SK-N-SH treated with all-trans-retinoic acid at 6 μM for 48 hours (cell line): ENCODE results near the gene RTN4R.

ENCODE experiments used
- ARNTL ChIP-seq: fragments of 450-650 bp; formaldehyde crosslinking; IDR thresholded peaks from 2 replicates; pipeline ENCODE4 v1.5.0; 2020; ENCODE audit warnings: low read depth, mild to moderate bottlenecking, moderate library complexity, borderline replicate concordance
- CSDC2 ChIP-seq: fragments of 250-450 bp; sonication (Bioruptor Pico); IDR thresholded peaks from 2 replicates; pipeline ENCODE4 v1.5.0; 2020; ENCODE audit warnings: mild to moderate bottlenecking, moderate library complexity
- ESRRG ChIP-seq: fragments of 250-450 bp; sonication (Bioruptor Pico); IDR thresholded peaks from 2 replicates; pipeline ENCODE4 v1.6.1; 2021; ENCODE audit warnings: mild to moderate bottlenecking
- GLIS3 ChIP-seq: fragments of 250-450 bp; sonication (Bioruptor Pico); IDR thresholded peaks from 2 replicates; pipeline ENCODE4 v1.5.0; 2020; ENCODE audit warnings: mild to moderate bottlenecking, moderate library complexity
- PPARA ChIP-seq: fragments of 250-450 bp; sonication (Bioruptor Pico); IDR thresholded peaks from 2 replicates; pipeline ENCODE4 v1.5.0; 2020; ENCODE audit warnings: mild to moderate bottlenecking, borderline replicate concordance
- RARB ChIP-seq: fragments of 250-450 bp; sonication (Bioruptor Pico); IDR thresholded peaks from 2 replicates; pipeline ENCODE4 v1.8.0; 2021; ENCODE audit warnings: mild to moderate bottlenecking, moderate library complexity
- ZFP3 ChIP-seq: fragments of 250-450 bp; sonication (Bioruptor Pico); IDR thresholded peaks from 2 replicates; pipeline ENCODE4 v1.5.0; 2020; ENCODE audit warnings: mild to moderate bottlenecking, moderate library complexity
- ZFP30 ChIP-seq: fragments of 450-650 bp; formaldehyde crosslinking; IDR thresholded peaks from 2 replicates; pipeline ENCODE4 v1.5.0; 2022; ENCODE audit warnings: mild to moderate bottlenecking, moderate library complexity
- ZNF70 ChIP-seq: fragments of 450-650 bp; formaldehyde crosslinking; IDR thresholded peaks from 2 replicates; pipeline ENCODE4 v1.5.0; 2020; ENCODE audit warnings: mild to moderate bottlenecking, moderate library complexity
- ZNF8 ChIP-seq: fragments of 450-650 bp; formaldehyde crosslinking; IDR thresholded peaks from 2 replicates; pipeline ENCODE4 v1.5.0; 2020; ENCODE audit warnings: mild to moderate bottlenecking, moderate library complexity
- TF ChIP-seq, protein P1 (sequence below): fragments of 250-450 bp; sonication (Bioruptor Pico); IDR thresholded peaks from 2 replicates; pipeline ENCODE4 v1.8.0; 2020; ENCODE audit warnings: mild to moderate bottlenecking, moderate library complexity, borderline replicate concordance
- TF ChIP-seq, protein P2 (sequence below): fragments of 250-450 bp; sonication (Bioruptor Pico); IDR thresholded peaks from 2 replicates; pipeline ENCODE4 v1.8.0; 2021; ENCODE audit warnings: low read depth, mild to moderate bottlenecking, moderate library complexity, borderline replicate concordance

DNA sequence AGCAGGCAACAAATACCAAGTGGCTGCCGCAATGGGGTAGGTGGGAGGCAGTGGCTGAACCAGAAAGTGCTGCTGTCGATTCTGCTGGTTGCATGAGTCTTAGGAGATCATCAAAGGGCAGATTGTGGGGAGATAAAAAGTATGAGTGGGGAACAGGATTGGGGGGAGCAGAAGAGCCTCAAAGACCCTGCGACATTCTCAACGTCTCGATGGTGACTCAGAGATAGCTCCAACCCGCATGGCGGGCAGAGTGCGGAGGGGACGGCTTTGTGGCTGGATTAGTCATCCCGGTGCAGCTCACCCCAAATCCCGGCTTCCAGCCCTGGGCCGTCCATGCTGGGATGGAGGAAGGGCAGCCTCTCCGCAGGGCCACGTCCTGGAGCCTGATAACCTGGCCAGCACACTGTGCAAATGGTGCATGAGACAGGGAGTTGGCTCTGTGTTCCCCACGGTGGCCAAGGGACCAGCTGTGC is 11.6 kb upstream of the RTN4R start:
- TF ChIP-seq CSDC2 (CRISPR knock-in tag) (no peak), ZFP30 (no peak), ZFP3 (no peak), ZNF8 (CRISPR knock-in tag) (no peak), ZNF70 (no peak), ARNTL (CRISPR knock-in tag) (no peak), PPARA (no peak), ESRRG (no peak), GLIS3 (CRISPR knock-in tag) (no peak), RARB (CRISPR knock-in tag) (no peak)
- TF ChIP-seq, protein P1, sequence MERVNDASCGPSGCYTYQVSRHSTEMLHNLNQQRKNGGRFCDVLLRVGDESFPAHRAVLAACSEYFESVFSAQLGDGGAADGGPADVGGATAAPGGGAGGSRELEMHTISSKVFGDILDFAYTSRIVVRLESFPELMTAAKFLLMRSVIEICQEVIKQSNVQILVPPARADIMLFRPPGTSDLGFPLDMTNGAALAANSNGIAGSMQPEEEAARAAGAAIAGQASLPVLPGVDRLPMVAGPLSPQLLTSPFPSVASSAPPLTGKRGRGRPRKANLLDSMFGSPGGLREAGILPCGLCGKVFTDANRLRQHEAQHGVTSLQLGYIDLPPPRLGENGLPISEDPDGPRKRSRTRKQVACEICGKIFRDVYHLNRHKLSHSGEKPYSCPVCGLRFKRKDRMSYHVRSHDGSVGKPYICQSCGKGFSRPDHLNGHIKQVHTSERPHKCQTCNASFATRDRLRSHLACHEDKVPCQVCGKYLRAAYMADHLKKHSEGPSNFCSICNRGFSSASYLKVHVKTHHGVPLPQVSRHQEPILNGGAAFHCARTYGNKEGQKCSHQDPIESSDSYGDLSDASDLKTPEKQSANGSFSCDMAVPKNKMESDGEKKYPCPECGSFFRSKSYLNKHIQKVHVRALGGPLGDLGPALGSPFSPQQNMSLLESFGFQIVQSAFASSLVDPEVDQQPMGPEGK (CRISPR knock-in tag), result no peak
- TF ChIP-seq, protein P2, sequence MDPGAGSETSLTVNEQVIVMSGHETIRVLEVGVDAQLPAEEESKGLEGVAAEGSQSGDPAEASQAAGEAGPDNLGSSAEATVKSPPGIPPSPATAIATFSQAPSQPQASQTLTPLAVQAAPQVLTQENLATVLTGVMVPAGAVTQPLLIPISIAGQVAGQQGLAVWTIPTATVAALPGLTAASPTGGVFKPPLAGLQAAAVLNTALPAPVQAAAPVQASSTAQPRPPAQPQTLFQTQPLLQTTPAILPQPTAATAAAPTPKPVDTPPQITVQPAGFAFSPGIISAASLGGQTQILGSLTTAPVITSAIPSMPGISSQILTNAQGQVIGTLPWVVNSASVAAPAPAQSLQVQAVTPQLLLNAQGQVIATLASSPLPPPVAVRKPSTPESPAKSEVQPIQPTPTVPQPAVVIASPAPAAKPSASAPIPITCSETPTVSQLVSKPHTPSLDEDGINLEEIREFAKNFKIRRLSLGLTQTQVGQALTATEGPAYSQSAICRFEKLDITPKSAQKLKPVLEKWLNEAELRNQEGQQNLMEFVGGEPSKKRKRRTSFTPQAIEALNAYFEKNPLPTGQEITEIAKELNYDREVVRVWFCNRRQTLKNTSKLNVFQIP (CRISPR knock-in tag), result no peak
